ENCODE results near the gene CDC6.

The CDC6 gene

GRCh38 chr17:40345994-40346764 is 58.5 kb downstream of the CDC6 start:
- peak overlapping the region; percentile 78 for H3K4me3 ChIP-seq (ENCODE audit: low read depth, low read length)
- no peak for TF ChIP-seq CTCF (conservative IDR thresholded peaks at IDR 0.05; ENCODE audit: low read depth, low read length)
- no peak for DNase-seq (ENCODE audit: low read depth)

- no peak for DNase-seq (ENCODE audit: low read depth)
Observed at GRCh38 chr17:40346765-40347158, 59.1 kb downstream of the CDC6 start.

GRCh38 chr17:40347319-40348135 is 59.8 kb downstream of the CDC6 start:
- TF ChIP-seq CTCF (conservative IDR thresholded peaks at IDR 0.05; ENCODE audit: low read depth, low read length), result no peak
- no peak for DNase-seq (ENCODE audit: low read depth)
- no peak overlapping the region for H3K4me3 ChIP-seq (ENCODE audit: low read depth, low read length)

More at GRCh38 chr17:40346765-40347158, 59.1 kb downstream of the CDC6 start:
- no peak overlapping the region for H3K4me3 ChIP-seq (ENCODE audit: low read depth, low read length)
- no peak for TF ChIP-seq CTCF (conservative IDR thresholded peaks at IDR 0.05; ENCODE audit: low read depth, low read length)

GRCh38 chr17:40348136-40348504 is 60.4 kb downstream of the CDC6 start:
- H3K4me3 ChIP-seq (ENCODE audit: low read depth, low read length), result no peak overlapping the region
- no peak for TF ChIP-seq CTCF (conservative IDR thresholded peaks at IDR 0.05; ENCODE audit: low read depth, low read length)
- no peak for DNase-seq (ENCODE audit: low read depth)

GRCh38 chr17:40348562-40349476 is 61.1 kb downstream of the CDC6 start:
- no peak overlapping the region for H3K4me3 ChIP-seq (ENCODE audit: low read depth, low read length)
- DNase-seq (ENCODE audit: low read depth), result no peak
- TF ChIP-seq CTCF (conservative IDR thresholded peaks at IDR 0.05; ENCODE audit: low read depth, low read length), result no peak

GRCh38 chr17:40349477-40349894 is 61.8 kb downstream of the CDC6 start:
- no peak for TF ChIP-seq CTCF (conservative IDR thresholded peaks at IDR 0.05; ENCODE audit: low read depth, low read length)
- no peak overlapping the region for H3K4me3 ChIP-seq (ENCODE audit: low read depth, low read length)

More at GRCh38 chr17:40349477-40349894, 61.8 kb downstream of the CDC6 start:
- no peak for DNase-seq (ENCODE audit: low read depth)

Measured in choroid plexus epithelial cell (primary cell).